PC-9 (cell line): ENCODE data around the gene UPK1B. TPM values are rescaled to one million over a fixed set of nuclear protein-coding genes. Genes with fewer than 3 reads are reported as not detected.

ENCODE experiments used
- BruUV-seq: library from RNA; stranded (reverse); fragments of 400-500 nt; replicated peaks from 2 replicates; lab custom pipeline; 2021; lab: Mats Ljungman, UMichigan
- CTCF ChIA-PET: fragments of 300-600 bp; sonication (Branson Sonifier 250); formaldehyde crosslinking; loops from one replicate; lab custom pipeline; 2022; ENCODE audit warnings: antibody characterized with exemption; lab: Charles Lee
- POLR2A ChIA-PET: fragments of 300-600 bp; sonication (Branson Sonifier 250); formaldehyde crosslinking; loops from one replicate; lab custom pipeline; 2022; ENCODE audit warnings: antibody characterized with exemption; ENCODE audit not compliant: unreplicated experiment; lab: Charles Lee
- DNase-seq, 2 experiments: peaks; one replicate each; pipeline versions ENCODE4 v3.0.0 to v3.0.0-alpha.2; 2015 to 2022; ENCODE audit warnings: mixed read lengths in 1 of 2
- H2AFZ ChIP-seq: fragments of 200-600 bp; sonication (generic); 2 replicates; pipeline ENCODE4 v1.8.1; 2017; ENCODE audit warnings: antibody characterized with exemption
- H3F3A ChIP-seq: fragments of 200-600 bp; sonication (generic); 2 replicates; pipeline ENCODE4 v1.8.1; 2017; ENCODE audit warnings: antibody characterized with exemption, mild to moderate bottlenecking, low read depth; ENCODE audit not compliant: insufficient read depth
- H3K27ac ChIP-seq: fragments of 200-600 bp; sonication (generic); 2 replicates; pipeline ENCODE4 v1.6.1; 2016; ENCODE audit warnings: mixed run types
- H3K27me3 ChIP-seq: fragments of 200-600 bp; sonication (generic); 2 replicates; pipeline ENCODE4 v1.6.1; 2016; ENCODE audit warnings: low read depth, mixed run types; ENCODE audit not compliant: insufficient read depth
- H3K36me3 ChIP-seq: fragments of 200-600 bp; sonication (generic); 2 replicates; pipeline ENCODE4 v1.6.1; 2016; ENCODE audit warnings: low read depth, mixed run types
- H3K4me1 ChIP-seq: fragments of 200-600 bp; sonication (generic); replicated peaks from 2 replicates; pipeline ENCODE4 v1.6.1; 2016; ENCODE audit warnings: mixed run types; ENCODE audit not compliant: insufficient read depth
- H3K4me2 ChIP-seq: fragments of 200-600 bp; sonication (generic); 2 replicates; pipeline ENCODE4 v1.6.1; 2017; ENCODE audit warnings: mixed run types
- H3K4me3 ChIP-seq: fragments of 200-600 bp; sonication (generic); 2 replicates; pipeline ENCODE4 v1.6.1; 2016; ENCODE audit warnings: mixed run types
- H3K79me2 ChIP-seq: fragments of 200-600 bp; sonication (generic); 2 replicates; pipeline ENCODE4 v1.6.1; 2017; ENCODE audit warnings: low read depth, mixed run types
- H3K9me2 ChIP-seq: fragments of 200-600 bp; sonication (generic); 2 replicates; pipeline ENCODE4 v1.8.1; 2017; ENCODE audit warnings: mild to moderate bottlenecking; ENCODE audit not compliant: insufficient read depth
- H3K9me3 ChIP-seq: fragments of 200-600 bp; sonication (generic); 2 replicates; pipeline ENCODE4 v1.8.1; 2016; ENCODE audit warnings: low read depth; ENCODE audit not compliant: insufficient read depth
- H4K20me1 ChIP-seq: fragments of 200-600 bp; sonication (generic); 2 replicates; pipeline ENCODE4 v1.8.1; 2017; ENCODE audit not compliant: insufficient read depth
- EZH2 ChIP-seq: fragments of 200-600 bp; sonication (generic); IDR thresholded peaks from 2 replicates; pipeline ENCODE4 v1.8.0; 2017; ENCODE audit warnings: antibody characterized with exemption, low read depth
- intact Hi-C: fragments of 100-400 bp; cut with micrococcal nuclease; formaldehyde crosslinking; loops from one replicate; pipeline ENCODE4 v1.10.0; 2022; ENCODE audit not compliant: unreplicated experiment
- total RNA-seq: library from RNA; stranded (reverse); gene quantifications from 2 replicates; pipeline ENCODE4 v1.2.3, GENCODE V29; 2021
- TF ChIP-seq, protein P1 (sequence below): fragments of 200-600 bp; sonication (generic); conservative IDR thresholded peaks from 2 replicates; pipeline ENCODE4 v1.6.1; 2017; ENCODE audit warnings: mixed run types, antibody characterized with exemption, mild to moderate bottlenecking, moderate library complexity

UPK1B gene
- total RNA-seq, 1 experiment from 2014 or later, result not detected

DNA sequence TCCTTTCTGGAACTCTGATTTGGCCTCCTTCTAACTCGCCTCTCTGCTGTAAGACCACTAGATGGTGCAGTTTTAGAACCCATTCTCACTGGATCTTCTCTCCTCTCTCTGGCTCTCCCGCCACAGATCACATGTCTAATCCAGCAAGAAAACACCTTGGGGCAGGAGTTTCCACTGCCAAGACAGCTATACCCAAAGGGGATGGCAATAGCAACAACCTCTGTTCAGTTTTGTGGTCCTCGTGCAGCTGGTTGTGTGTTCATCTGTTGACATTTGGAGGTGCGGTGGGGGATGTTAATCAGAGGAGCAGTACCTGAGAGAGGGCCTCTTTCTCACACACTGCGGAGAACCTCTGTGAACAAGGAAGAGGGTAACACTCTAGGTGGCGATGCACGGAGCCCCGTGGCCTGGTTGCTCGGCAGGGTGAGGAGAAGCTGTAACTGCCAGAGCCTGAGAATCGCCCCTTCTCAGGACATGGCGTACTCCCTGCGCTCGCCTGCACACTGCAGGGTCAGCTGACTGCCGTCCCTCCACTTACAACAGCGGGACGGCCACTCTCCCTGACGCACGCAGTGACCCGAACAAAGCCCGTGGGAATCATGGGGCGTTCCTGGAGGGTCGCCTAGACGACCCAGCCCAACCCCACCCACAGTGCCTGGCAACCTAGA, 27.8 kb upstream of the UPK1B start, which contains the start of gene TEX55:
Gene TEX55, plus strand, starts transcription at position 666 of the 668 bp plus-strand sequence. CDS start 25 bp downstream, outside the sequence.
- ChIA-PET CTCF (interaction anchor here (1.6 kb wide), 1 partner anchor 95 kb away, joined by 6 read pairs; the partner anchor contains the start of gene B4GALT4), POLR2A (no interaction called here)
- no peak within 1 kb of the TSS for H3K4me3 ChIP-seq
- no peaks in the 10 kb centered on the region for H3K9me3 ChIP-seq
- H3K9me2 ChIP-seq, result no peaks in the 10 kb centered on the region; the same call in 1 of the 2 replicates
- no peaks in the 10 kb centered on the region for H3K79me2 ChIP-seq
- peak in 1 of 2 experiments; percentile 35 for DNase-seq
- no peaks in the 10 kb centered on the region for H3K27me3 ChIP-seq
- intact Hi-C loops, result loop anchor here (1.0 to 10.0 kb wide), 4 partner anchors 40 to 239 kb away; no protein-coding TSS in a partner anchor
- no peak within 1 kb of the TSS for H2AFZ ChIP-seq
- peaks cover 3% of the 10 kb centered on the region for H3F3A ChIP-seq
- H3K4me1 ChIP-seq, result peaks cover 18% of the 10 kb centered on the region; the same call in 1 of the 2 replicates
- no TSS peak for BruUV-seq
- TF ChIP-seq EZH2, result no peak
- TF ChIP-seq, protein P1, sequence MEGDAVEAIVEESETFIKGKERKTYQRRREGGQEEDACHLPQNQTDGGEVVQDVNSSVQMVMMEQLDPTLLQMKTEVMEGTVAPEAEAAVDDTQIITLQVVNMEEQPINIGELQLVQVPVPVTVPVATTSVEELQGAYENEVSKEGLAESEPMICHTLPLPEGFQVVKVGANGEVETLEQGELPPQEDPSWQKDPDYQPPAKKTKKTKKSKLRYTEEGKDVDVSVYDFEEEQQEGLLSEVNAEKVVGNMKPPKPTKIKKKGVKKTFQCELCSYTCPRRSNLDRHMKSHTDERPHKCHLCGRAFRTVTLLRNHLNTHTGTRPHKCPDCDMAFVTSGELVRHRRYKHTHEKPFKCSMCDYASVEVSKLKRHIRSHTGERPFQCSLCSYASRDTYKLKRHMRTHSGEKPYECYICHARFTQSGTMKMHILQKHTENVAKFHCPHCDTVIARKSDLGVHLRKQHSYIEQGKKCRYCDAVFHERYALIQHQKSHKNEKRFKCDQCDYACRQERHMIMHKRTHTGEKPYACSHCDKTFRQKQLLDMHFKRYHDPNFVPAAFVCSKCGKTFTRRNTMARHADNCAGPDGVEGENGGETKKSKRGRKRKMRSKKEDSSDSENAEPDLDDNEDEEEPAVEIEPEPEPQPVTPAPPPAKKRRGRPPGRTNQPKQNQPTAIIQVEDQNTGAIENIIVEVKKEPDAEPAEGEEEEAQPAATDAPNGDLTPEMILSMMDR, result peak; percentile 64
- no peak within 1 kb of the TSS for H3K27ac ChIP-seq
- H3K4me2 ChIP-seq, result no peak within 1 kb of the TSS
- no peaks in the 10 kb centered on the region for H3K36me3 ChIP-seq
- H4K20me1 ChIP-seq, result no peaks in the 10 kb centered on the region

DNA sequence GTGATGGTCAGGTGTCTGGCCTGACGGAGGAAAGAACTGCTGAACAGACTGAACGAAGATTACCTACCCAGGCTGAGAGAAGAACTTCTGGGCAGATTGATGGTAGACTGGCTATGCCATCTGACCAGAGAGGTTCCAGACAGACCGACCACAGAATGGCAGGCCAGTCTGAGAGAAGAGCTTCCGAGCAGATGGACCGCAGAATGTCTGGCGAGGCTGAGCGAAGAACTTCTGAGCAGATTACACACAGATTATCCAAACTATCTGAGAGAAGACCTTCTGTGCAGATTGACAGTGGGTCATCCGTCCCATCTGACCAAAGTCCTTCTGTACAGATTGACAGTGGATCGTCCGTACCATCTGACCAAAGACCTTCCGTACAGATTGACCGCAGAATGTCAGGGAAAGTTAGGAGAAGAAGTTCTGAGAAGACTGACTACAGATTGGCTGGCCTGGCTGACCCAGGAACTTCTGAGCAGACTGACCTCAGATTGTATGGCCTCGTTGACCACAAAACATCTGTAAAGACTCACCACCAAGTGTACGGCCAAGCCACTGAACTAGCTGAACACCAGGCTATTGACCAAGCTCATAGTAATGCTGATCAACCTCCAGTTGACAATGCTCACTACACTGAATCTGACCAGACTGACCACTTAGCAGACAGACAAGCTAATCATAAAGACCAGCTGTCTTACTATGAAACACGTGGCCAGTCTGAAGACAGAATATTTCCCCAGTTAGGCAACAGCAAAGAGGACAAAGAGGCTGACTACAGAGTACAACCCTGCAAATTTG, 26.6 kb upstream of the UPK1B start:
- Histone ChIP-seq H3F3A (peaks cover 3% of the 10 kb centered on the region), H3K4me2 (no peak overlapping the region), H3K4me1 (peaks cover 18% of the 10 kb centered on the region; the same call in 1 of the 2 replicates), H3K36me3 (no peaks in the 10 kb centered on the region), H4K20me1 (no peaks in the 10 kb centered on the region), H3K27ac (no peak overlapping the region), H3K9me2 (no peaks in the 10 kb centered on the region; the same call in 1 of the 2 replicates), H3K79me2 (no peaks in the 10 kb centered on the region), H3K4me3 (no peak overlapping the region), H2AFZ (no peak overlapping the region), H3K9me3 (no peaks in the 10 kb centered on the region), H3K27me3 (no peaks in the 10 kb centered on the region)
- TF ChIP-seq, protein P1, result no peak
- no peak for TF ChIP-seq EZH2
- no TSS peak for BruUV-seq
- ChIA-PET CTCF (interaction anchor here (1.6 kb wide), 1 partner anchor 94 kb away, joined by 6 read pairs; the partner anchor contains the start of gene B4GALT4), POLR2A (no interaction called here)
- DNase-seq, result no peak
- intact Hi-C loops, result loop anchor here (10.0 kb wide), 1 partner anchor 238 kb away; no protein-coding TSS in a partner anchor

DNA sequence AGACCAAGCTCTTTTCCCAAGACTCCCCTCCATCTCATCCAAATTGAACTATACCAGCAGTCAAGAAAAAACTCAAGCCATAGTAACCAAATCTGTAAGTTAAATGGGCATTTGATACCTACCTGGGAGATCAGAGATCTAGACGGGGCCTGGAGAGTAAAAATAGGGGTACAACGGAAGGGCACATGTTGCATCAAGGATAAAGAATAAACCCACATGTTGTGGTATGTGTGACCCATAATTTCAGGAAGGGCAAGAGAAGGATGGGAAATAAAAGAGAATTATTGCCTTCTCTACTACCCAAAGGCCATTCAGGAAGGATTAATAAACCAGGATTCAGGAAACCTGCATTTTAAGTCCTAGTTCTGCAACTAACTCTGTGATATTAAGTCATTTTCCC, 25.9 kb upstream of the UPK1B start:
- Histone ChIP-seq H3K79me2 (no peaks in the 10 kb centered on the region), H3K27ac (no peak overlapping the region), H3F3A (peaks cover 3% of the 10 kb centered on the region), H3K4me2 (no peak overlapping the region), H3K9me2 (no peaks in the 10 kb centered on the region; the same call in 1 of the 2 replicates), H3K4me1 (peaks cover 18% of the 10 kb centered on the region; the same call in 1 of the 2 replicates), H3K36me3 (no peaks in the 10 kb centered on the region), H3K27me3 (no peaks in the 10 kb centered on the region), H3K9me3 (no peaks in the 10 kb centered on the region), H4K20me1 (no peaks in the 10 kb centered on the region), H3K4me3 (no peak overlapping the region), H2AFZ (no peak overlapping the region)
- intact Hi-C loops, result loop anchor here (10.0 kb wide), 1 partner anchor 237 kb away; no protein-coding TSS in a partner anchor
- CTCF ChIA-PET, result no interaction called here
- no peak for DNase-seq
- no peak for TF ChIP-seq EZH2
- TF ChIP-seq, protein P1, result no peak
- POLR2A ChIA-PET, result no interaction called here
- no TSS peak for BruUV-seq
